ENCODE data around the gene MRPL22. TPM values are rescaled to one million over a fixed set of nuclear protein-coding genes. Genes with fewer than 3 reads are reported as not detected.
"Not testable (repeated sequence)": the region's sequence is repeated elsewhere in the genome, so short reads cannot be mapped to it uniquely, and the experiment has no call there.

The MRPL22 gene
- total RNA-seq = 26.2 TPM

DNA sequence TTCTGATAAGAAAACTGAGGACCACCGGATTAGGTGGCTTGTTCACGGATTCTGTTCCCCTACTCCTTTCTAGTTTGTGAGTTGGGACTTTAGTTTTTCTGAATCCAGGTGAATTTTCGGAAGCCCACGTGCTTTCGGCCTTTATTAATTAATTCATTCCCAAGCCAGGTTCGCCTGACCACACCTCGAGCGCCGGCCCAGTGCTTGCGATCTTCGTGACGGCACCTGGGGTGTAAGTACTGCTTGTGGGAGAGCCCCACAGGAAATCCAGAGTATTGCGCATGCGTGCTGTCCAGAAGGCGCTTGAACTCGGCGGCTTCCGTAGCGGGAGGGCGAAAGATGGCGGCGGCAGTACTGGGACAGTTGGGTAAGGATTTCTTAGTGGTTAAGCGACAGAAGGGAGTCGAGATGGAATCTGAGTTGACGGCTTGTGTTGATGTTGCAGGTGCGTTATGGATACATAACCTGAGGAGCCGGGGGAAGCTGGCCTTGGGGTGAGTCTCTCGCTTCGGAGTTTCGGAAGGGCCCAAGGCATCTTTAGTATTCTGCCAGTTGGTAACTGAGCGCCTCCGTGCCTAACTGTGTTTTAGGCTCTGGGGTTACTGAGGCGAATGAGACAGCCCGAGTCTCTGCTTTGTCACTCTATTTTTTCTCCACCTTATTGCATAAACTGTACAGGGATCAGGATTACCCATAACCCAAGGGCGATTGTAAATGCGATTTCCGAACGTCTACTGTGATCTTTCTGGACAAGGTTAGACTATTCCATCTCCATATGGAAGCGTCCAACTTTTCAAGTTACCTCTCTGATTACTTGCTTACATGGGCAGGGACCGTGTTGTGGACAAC, at the start of gene MRPL22:
Gene MRPL22, plus strand, starts transcription at position 302 of the 849 bp plus-strand sequence. Its CDS starts 38 bp downstream, at position 340.
- DNase-seq (ENCODE audit: low spot score) = peak; percentile 95

DNA sequence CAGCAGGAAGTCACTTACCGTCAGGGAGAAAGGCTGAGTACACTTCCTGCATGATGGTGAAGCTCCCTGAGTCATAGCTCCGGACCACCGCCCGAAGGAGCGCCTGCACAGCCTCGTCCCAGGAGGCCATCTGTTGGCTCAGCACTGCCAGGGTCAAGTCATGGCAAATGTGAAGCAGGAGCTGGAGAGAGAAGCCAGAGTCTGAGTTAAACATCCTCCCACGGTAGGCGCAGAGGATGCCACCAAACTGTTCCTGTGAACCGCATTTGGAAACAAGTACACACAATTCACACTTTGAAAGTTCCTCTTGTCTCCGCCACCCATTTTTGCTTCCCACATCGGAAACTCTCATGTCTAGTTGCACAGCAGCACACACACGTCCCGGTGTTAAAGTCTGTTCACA, 48.5 kb upstream of the MRPL22 start:
- no peak for DNase-seq (ENCODE audit: low spot score)

DNA sequence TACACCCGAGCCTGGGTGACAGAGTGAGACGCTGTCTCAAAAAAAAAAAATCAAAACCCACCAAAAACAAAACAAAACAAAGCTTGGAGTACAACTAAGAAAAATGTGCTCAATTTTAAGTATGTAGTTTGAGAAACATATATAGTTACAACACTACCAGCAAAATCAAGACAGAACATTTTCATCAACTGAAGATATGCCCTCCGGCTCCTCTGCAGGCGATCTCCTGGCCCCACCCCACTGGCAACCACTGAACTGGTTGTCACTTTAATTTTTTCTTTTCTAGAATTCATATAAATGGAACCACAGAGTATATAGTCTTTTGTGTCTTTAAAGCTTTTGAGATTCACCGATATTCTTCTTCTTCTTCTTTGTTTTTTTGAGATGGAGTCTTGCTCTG, 47.5 kb upstream of the MRPL22 start:
- no peak for DNase-seq (ENCODE audit: low spot score)

DNA sequence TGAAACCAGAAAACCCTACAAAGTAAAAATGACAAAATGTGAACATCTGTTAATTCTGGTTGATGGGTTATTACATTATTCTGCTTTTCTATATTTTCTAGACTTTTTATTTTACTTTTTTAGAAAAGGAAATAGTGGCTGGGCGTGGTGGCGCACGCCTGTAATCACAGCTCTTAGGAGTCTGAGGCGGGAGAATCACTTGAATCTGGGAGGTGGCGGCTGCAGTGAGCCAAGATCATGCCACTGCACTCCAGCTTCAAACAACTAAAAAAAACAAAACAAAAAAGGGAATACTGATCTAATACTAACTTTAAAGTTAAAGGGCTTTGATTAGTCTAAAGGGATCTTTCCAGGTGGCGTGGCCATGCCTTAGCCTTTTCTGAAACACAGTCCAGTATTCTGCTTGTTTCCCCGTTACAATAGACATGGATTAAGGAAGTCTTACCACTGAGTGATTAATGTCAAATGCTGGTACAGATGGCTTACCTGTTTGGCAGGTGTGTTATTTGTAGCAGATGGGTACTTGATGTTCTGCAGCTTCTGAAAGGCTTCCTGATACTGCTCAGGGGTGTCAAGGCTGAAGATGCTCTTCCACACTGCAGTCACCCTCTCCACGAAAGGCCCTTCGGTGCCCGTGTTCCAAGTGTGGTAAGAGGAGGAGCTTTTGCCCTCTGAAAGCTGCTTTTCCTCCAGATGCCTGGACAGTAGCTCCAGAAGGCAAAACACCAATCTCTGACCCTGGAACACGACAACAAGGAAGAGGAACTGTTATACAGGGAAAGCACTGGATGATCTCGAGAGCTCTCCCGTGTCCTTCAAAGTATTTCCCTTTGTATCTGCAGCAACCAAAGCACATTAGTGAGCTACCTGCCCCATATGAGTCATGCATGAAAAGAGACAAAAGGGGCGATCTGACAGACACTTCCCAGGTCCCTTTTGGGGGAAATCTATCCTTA, 45.0 kb upstream of the MRPL22 start:
- DNase-seq (ENCODE audit: low spot score) = no peak

DNA sequence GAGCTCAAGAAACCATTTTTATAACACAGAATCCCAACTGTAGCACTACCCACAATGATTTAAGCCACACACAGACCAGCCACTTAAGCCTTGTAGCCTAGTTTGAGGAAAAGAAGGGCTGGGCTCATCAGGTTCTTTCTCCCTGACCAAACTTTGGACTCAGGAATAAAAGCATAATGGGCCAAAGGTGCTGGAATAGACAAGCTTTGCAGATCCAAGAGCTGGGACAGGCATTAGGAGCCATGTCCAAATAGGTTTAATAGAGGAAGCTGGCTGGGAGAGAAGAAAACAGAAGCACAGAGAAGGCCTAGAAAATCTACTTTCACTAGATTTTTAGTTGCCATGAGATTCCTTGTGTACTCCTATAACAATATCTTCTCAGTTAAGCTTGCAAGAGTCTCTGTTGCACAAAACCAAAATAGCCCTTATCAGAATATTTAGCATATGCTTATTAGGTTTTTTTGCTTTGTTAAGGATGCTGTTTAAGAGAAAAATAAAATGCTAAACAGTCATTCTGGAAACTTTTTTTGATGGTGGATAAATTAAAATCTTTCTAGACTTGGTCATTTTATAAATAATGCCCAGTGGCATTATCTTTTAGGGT, 44.2 kb upstream of the MRPL22 start:
- DNase-seq (ENCODE audit: low spot score) = no peak

DNA sequence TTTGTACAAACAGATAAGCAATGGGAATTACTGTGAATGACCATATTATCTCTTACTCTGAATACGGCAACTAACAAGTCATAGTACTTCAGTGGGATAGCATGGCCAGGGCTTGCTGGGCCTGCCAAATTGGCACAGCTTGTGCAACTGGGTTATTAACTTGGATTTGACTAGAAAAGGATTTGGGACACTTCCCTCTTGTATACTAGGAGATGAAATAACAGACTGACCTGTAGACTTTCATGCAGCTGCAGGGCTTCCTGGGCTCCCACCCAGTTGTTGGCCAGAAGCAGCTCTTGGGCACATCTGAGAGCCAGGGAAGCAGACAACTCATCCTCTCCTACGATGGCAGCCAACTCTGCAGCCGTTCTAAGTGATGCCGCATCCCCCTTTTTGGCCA, 42.7 kb upstream of the MRPL22 start:
- DNase-seq (ENCODE audit: low spot score) = no peak

DNA sequence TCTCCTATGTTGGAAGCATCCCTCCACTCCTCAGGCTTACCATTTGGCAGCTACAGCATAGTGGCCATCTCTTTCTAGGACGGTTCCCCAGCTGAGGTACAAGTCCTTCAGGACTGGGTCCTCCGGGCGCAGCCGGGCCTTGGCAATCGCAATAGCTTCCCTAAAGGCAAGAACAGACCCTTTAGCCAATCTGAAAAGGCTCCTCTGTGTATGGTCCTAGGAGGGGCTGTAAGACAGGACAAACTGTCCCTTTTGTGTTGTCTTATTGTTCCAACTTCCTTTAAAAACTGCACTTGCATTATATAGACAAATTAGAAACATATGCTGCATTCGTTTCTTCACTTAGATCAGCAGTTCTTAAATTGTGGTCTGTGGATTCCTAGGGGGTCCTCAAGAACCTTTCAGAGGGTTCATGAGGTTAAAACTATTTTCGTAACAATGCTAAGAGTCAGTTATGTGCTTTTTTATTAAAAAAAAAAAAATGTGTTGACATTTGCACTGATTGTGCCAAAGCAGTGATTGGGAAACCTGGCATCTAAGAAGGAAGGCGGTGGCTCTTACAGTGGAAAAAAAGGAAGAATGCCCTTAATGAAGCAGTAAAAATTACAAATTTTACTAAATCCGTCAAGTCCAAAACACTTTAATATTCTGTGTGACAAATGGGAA, 41.6 kb upstream of the MRPL22 start:
- DNase-seq (ENCODE audit: low spot score) = no peak

DNA sequence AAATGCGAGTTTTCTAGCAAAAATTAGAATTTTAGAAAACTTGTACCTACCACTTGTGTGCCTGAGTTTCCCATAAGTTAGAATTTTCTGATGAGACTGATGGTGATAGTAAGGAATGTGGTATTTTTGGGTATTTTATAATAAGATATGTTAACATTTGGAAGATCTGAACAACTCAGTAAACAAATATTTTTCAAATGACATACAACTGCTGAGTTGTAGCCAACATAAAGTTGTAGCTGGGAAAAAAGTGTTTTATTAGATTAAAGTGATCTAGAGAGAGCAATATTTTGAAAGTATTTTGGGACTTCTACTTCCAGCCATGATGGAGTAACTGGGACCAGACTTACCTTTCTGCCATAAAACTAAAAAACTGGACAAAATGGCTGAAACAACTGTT, 40.8 kb upstream of the MRPL22 start:
- DNase-seq (ENCODE audit: low spot score) = no peak

DNA sequence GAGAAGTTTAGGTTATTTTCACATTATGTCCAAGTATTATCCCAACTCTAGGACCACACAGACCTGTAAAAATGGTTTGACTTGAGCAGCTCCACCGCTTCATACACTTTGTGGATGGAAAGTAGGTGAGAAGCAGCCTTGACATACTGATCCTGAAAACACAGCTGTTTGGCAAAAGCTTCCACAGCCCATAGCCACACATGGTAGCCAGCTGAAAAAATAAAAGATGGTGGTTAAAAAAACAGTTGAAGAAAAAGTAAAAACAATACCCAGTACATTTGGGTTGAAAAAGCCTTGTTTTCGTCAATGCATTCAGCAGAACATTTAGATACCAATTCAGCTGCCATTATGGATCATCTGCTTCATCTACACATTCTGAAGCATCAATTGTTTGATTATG, 39.6 kb upstream of the MRPL22 start:
- no peak for DNase-seq (ENCODE audit: low spot score)

DNA sequence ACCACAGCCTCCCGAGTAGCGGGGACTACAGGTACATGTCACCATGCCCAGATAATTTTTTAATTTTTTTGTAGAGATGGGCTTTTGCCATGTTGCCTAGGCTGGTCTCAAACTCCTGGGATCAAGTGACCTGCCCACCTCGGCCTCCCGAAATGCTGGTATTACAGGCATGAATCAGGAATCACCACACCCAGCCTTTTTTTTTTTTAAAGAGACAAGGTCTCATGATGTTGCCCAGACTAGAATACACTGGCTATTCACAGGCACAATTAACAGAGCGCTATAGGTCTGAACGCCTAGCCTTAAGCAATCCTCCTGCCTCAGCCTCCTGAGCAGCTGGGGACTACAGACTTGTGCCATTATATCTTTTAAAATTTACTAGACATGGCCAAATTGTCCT, 39.0 kb upstream of the MRPL22 start:
- DNase-seq (ENCODE audit: low spot score) = no peak

DNA sequence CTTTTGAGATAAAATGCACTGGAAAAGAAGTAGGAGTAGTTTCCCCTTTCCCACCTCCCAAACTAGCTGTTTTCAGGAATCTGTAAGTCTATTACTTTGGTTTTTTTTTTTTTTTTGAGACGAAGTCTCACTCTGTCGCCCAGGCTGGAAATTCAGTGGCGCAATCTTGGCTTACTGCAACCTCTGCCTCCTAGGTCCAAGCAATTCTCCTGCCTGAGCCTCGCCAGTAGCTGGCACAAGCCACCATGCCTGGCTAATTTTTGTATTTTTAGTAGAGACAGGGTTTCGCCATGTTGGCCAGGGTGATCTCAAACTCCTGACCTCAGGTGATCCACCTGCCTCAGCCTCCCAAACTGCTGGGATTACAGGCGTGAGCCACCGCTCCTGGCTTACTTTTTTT, 35.3 kb upstream of the MRPL22 start:
- DNase-seq (ENCODE audit: low spot score) = not testable (repeated sequence)

DNA sequence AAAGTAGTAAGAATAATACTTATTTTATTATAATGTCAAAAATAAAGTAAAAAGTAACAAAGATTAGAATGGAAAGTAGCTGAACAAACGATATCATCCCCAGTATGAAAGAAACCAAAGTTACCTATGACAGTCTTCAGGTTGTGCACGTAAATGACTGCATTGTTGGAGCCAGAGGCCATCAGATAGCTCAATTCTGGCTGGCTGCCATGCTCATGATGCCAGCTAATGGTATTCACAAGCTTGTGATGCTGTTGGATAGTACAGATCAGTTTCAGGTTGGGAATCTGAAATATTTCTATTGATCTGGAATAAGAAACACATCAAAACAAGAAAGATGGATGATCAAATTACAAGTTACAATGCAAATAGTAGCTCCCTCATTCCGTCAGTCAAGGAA, 24.0 kb upstream of the MRPL22 start:
- DNase-seq (ENCODE audit: low spot score) = no peak

DNA sequence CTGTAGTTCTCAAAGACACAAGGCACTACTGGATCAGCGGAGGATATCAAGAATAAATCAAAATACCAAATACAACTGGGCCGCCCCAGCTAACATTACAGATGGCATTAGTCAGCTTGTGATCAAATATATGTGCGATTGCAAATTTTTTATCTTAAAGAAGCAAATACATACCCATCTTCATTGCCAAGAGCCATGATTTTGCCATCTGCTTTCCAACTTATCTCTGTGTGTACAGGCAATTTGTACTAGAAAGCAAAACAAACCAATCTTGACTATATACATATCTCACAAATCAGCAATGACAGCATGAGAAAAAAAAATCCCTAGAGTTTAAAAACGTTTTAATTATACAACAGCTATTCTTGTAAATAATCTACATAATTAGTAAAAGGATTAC, 23.1 kb upstream of the MRPL22 start:
- DNase-seq (ENCODE audit: low spot score) = no peak

DNA sequence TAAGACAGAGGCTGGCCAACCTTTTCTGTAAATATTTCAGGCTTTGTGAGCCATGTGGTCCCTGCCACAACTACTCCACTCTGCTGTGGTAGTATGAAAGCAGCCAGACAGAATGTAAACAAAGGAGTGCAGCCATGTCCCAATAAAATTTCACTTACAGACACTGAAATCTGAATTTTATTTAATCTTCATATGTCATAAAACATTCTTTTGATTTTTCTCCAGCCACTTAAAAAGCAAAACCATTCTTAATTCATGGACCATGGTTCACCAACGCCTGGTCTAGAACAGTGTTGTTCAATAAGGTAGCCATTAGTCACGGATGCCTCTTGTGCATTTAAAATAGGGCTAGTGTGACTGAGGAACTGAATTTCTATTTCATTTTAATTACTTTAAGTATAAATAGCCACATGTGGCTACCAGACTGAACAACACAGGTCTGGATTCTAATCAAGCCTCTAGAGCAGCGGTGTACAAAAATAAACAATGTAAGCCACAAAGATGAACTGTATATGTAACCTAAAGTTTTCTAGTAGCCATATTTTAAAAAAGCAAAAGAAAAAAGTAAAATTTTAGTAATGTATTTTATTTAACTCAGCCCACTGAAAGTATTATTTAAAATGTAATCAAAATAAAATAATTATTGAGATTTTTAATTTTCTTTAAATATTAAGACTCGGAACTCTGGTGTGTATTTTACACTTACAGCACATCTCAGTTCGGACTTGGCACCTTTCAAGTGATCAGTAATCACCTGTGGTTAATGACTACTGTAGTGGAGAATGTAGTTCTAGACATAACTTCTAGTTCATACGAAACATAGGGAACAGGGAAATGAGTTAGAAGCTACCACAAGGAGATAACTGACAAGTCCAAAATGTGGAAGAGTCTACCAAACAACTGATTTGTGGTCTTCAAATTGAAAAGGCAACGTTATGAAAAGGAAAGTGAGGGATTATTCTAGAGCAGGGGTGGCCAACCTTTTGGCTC, 17.1 kb upstream of the MRPL22 start:
- no peak for DNase-seq (ENCODE audit: low spot score)

DNA sequence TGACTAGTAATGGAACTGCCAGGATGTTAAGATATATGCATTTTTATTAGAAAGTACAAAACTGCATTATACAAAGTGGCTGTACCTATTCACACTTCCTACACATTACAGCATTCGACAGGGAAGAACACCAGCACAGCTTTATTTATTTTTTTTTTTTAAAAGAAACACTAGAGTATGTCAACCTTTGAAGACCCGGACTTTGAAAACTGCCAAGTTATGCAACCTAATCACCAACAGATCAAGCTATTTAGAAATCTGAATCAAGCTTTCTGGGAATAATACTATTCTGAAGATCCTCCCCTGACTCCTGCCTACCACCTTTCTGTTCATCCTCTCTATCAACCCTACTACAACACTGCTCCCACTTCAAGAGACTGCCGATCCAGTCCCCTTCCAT, 7.3 kb upstream of the MRPL22 start:
- DNase-seq (ENCODE audit: low spot score) = no peak

DNA sequence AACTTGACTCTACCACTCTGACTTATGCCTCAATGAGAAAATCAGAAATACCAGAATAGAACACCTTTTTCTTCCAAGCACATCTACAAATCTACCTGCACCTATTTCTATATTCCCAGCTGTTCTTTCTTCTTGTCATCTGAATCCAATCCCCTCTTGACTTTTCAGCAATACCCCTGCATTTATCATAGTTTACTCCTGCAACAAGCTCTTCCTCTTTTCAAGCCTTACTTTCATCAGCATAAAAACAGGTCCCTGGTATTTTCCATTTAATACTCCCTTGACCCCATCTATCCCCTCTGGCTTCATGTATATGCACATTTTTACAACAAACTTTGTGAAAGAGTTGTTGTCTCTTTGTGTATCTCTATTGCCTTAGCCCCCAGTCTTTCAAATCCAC, 6.0 kb upstream of the MRPL22 start:
- no peak for DNase-seq (ENCODE audit: low spot score)

DNA sequence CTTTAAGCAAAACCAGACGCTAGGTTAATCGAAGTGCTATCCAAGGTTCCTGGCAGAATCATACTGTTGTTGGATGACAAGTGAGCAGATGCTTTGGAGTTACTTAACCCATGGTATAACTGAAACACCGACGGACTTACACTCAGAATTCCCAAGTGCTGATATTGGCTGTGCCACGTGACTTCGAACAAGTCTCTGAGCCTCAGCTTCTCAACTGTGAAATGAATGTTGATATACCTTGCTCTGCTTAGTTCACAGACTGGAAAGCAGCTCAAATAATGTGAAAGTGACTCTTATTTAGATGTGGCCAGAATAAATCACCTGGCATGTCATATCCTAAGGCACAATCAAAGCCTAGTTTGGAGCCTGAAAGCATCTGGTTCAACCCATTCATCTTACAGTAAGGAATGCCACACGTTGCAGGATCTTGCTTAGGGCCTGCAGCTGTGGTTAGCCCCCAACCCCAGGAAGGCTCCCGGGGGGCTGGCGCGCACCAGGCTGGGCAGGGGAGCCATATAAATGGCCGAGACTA, 3.6 kb upstream of the MRPL22 start:
- DNase-seq (ENCODE audit: low spot score) = no peak

DNA sequence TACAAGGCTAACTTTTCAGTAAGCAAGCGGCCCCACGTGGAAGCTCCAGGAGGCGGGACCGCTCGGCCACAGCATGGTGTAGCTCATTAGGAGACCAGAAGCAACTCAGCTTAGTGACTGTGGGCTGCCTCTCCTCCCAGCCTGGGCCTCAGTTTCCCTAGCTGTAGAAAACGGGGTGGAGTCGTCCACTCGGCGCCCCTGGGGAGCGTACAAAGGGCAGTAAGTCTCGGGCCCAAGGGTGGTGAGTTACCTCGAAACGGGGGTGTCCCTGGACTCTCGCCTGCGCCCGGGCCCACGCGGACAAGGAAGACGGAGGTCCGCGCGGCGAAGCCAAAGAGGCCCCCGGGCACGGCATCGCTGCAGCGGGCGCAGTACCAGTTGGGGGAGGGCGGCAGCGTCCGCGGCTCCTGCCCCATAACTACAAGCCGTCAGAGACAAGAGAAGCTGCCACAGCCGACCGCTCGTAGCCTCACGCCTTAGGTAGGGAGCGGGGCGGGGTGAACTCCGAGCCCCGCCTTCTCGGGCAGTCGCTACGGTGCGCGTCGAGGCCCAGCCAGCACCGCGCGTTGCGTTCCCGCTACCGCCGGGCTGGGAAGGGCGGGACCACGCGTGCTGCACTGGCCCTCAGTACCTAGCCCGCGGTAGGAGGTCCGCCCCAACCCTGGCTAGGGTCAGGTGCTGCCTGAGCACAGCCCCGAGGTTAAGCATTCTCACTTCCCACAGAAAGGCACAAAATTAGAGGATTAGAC, 3.0 kb upstream of the MRPL22 start, which contains the start of gene GEMIN5:
Gene GEMIN5, minus strand, starts transcription at position 494 of the 749 bp plus-strand sequence. Its CDS starts 78 bp downstream, at position 416.
- DNase-seq (ENCODE audit: low spot score) = peak; percentile 85

DNA sequence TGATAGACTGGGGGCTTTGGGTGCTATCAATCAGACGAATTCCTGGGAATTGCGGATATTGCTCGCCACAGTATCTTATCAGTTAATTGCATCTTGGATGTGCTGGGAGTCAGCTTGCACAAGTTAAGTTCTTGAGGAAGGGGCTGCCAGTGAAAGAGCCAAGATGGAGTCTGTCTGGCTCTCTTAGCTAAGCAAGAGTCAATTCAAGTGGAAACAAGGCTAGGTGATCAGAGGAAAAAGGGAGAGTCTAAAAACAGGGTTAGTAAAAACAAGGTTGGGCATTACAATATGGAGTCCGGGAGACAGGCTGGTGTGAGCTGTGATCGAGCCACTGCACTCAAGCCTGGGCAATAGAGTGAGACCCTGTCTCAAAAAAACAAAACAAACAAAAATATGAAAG, 1.5 kb upstream of the MRPL22 start:
- not testable (repeated sequence) for DNase-seq (ENCODE audit: low spot score)
